Endothelial cell of umbilical vein (primary cell): ENCODE data around the gene HYAL1. TPM values are rescaled to one million over a fixed set of nuclear protein-coding genes. Genes with fewer than 3 reads are reported as not detected.

ENCODE experiments used
- BruUV-seq: library from RNA; stranded (reverse); fragments of 400-500 nt; replicated peaks from 2 replicates; lab custom pipeline; 2021; lab: Mats Ljungman, UMichigan
- CTCF ChIA-PET: fragments of 300-600, 350-600 bp; sonication (Branson Sonifier 250); formaldehyde crosslinking; loops from one replicate; lab custom pipeline; 2021; ENCODE audit warnings: antibody characterized with exemption, inconsistent platforms; lab: Charles Lee
- POLR2A ChIA-PET: fragments of 300-600, 350-600 bp; sonication (Branson Sonifier 250); formaldehyde crosslinking; loops from one replicate; lab custom pipeline; 2021; ENCODE audit warnings: antibody characterized with exemption, inconsistent platforms; lab: Charles Lee
- DNase-seq: peaks from one replicate; pipeline ENCODE4 v3.0.0-alpha.2; 2011; ENCODE audit warnings: low read depth, low spot score
- FAIRE-seq: peaks from 2 replicates; lab custom pipeline; 2011; peaks lifted over from hg19 to GRCh38; lab: Jason Lieb, UNC
- H2AFZ ChIP-seq: 2 replicates; pipeline ENCODE4 v1.6.0; 2012; ENCODE audit warnings: low read depth, low read length, control low read depth, inconsistent platforms
- H3K27ac ChIP-seq: 2 replicates; pipeline ENCODE4 v1.5.1; 2011; ENCODE audit warnings: low read depth, mild to moderate bottlenecking, control low read depth, low read length, moderate library complexity; ENCODE audit not compliant: insufficient read depth
- H3K27me3 ChIP-seq, 2 experiments: 2 replicates each; pipeline versions ENCODE4 v1.6.0 to v1.6.1; 2011; ENCODE audit warnings: low read length in 2 of 2, mixed read lengths in 1 of 2; ENCODE audit not compliant: control insufficient read depth in 2 of 2, insufficient read depth in 2 of 2
- H3K36me3 ChIP-seq, 2 experiments: 2 replicates in 1 of 2; 3 replicates in 1 of 2; pipeline ENCODE4 v1.5.1; 2011; ENCODE audit warnings: low read length in 2 of 2, mild to moderate bottlenecking in 1 of 2, moderate library complexity in 1 of 2; ENCODE audit not compliant: control insufficient read depth in 2 of 2, insufficient read depth in 2 of 2; ENCODE audit errors: extremely low read depth in 1 of 2
- H3K4me1 ChIP-seq: 3 replicates; pipeline ENCODE4 v1.5.1; 2011; ENCODE audit warnings: mild to moderate bottlenecking, low read length; ENCODE audit not compliant: control insufficient read depth, insufficient read depth; ENCODE audit errors: extremely low read depth
- H3K4me2 ChIP-seq: 2 replicates; pipeline ENCODE4 v1.6.1; 2011; ENCODE audit warnings: low read length, control low read depth, mixed read lengths; ENCODE audit not compliant: insufficient read depth
- H3K4me3 ChIP-seq, 3 experiments: fragments of 200-600 bp in 1 of 3; sonication (generic), shearing (Covaris generic) in 1 of 3; replicated peaks in 1 of 3; 2 replicates each; pipeline ENCODE4 v1.5.1; 2011 to 2016; ENCODE audit warnings: control low read depth in 3 of 3, low read length in 3 of 3, mild to moderate bottlenecking in 2 of 3, inconsistent platforms in 1 of 3, low read depth in 1 of 3, moderate library complexity in 1 of 3; ENCODE audit not compliant: insufficient read depth in 1 of 3
- H3K79me2 ChIP-seq: 2 replicates; pipeline ENCODE4 v1.6.0; 2012; ENCODE audit warnings: low read length, inconsistent platforms; ENCODE audit not compliant: control insufficient read depth, insufficient read depth
- H3K9ac ChIP-seq: replicated peaks from 2 replicates; pipeline ENCODE3; 2011; ENCODE audit warnings: low read length, control low read depth; ENCODE audit not compliant: insufficient read depth; ENCODE audit errors: extremely low read depth
- H3K9me1 ChIP-seq: replicated peaks from 3 replicates; pipeline ENCODE4 v1.6.0; 2011; ENCODE audit warnings: mild to moderate bottlenecking, low read length; ENCODE audit not compliant: control insufficient read depth, insufficient read depth; ENCODE audit errors: extremely low read depth
- H3K9me3 ChIP-seq: replicated peaks from 2 replicates; pipeline ENCODE4 v1.5.1; 2012; ENCODE audit warnings: low read length, inconsistent platforms; ENCODE audit not compliant: control insufficient read depth, insufficient read depth
- H4K20me1 ChIP-seq: replicated peaks from 2 replicates; pipeline ENCODE3; 2011; ENCODE audit warnings: mild to moderate bottlenecking, low read length; ENCODE audit not compliant: control insufficient read depth, insufficient read depth; ENCODE audit errors: extremely low read depth
- EZH2 ChIP-seq: IDR thresholded peaks from 2 replicates; pipeline ENCODE4 v1.6.1; 2012; ENCODE audit warnings: borderline replicate concordance, low read depth, mild to moderate bottlenecking, moderate library complexity, low read length, inconsistent platforms; ENCODE audit not compliant: severe bottlenecking
- FOS ChIP-seq: IDR thresholded peaks from 2 replicates; pipeline ENCODE4 v1.6.1; 2011; ENCODE audit warnings: mild to moderate bottlenecking, low read length, moderate library complexity, borderline replicate concordance; ENCODE audit not compliant: insufficient read depth
- GATA2 ChIP-seq: IDR thresholded peaks from 2 replicates; pipeline ENCODE4 v1.7.0; 2011; ENCODE audit warnings: low read depth, mild to moderate bottlenecking, moderate library complexity, mixed read lengths, low read length; ENCODE audit not compliant: insufficient read length, insufficient read depth
- JUN ChIP-seq: IDR thresholded peaks from 2 replicates; pipeline ENCODE4 v1.6.1; 2011; ENCODE audit warnings: borderline replicate concordance, low read depth; ENCODE audit not compliant: insufficient read length, insufficient read depth
- MYC ChIP-seq: IDR thresholded peaks from one replicate; pipeline ENCODE4 v1.6.1; 2011; ENCODE audit warnings: mild to moderate bottlenecking, low read depth, low read length
- POLR2A ChIP-seq: IDR thresholded peaks from 2 replicates; pipeline ENCODE4 v1.6.1; 2012; ENCODE audit warnings: low read depth, mild to moderate bottlenecking, control low read depth, low read length
- POLR2AphosphoS5 ChIP-seq: IDR thresholded peaks from 2 replicates; pipeline ENCODE4 v1.6.1; 2012; ENCODE audit warnings: low read depth, mild to moderate bottlenecking, control low read depth, low read length, moderate library complexity; ENCODE audit not compliant: insufficient read depth
- dilution Hi-C: fragments of 300-500 bp; cut with MboI; formaldehyde crosslinking; loops from one replicate; pipeline ENCODE4 v1.15.0; 2019; ENCODE audit warnings: low sequenced_read_pairs; ENCODE audit not compliant: extremely low pct_ligation_motif_present
- intact Hi-C: fragments of 100-400 bp; cut with micrococcal nuclease; formaldehyde crosslinking; loops from one replicate; pipeline ENCODE4 v1.10.0; 2022
- polyA plus RNA-seq, 4 experiments: library from polyadenylated mRNA; depleted of rRNA in 3 of 4; stranded (reverse) in 3 of 4; unstranded in 1 of 4; fragments of >200 nt; gene quantifications; 2 replicates each; pipeline versions ENCODE4 v1.2.1 to v1.2.3, GENCODE V29; 2011 to 2012; ENCODE audit warnings: missing spikeins in 1 of 4
- total RNA-seq: library from RNA; stranded (reverse); gene quantifications from 2 replicates; pipeline ENCODE4 v1.2.3, GENCODE V29; 2021
- TF ChIP-seq, protein P1 (sequence below), 2 donors: IDR thresholded peaks; 1 replicate in 1 of 2; 2 replicates in 1 of 2; pipeline ENCODE4 v1.5.1; 2011; ENCODE audit warnings: low read length in 2 of 2, mild to moderate bottlenecking in 2 of 2, moderate library complexity in 2 of 2, control low read depth in 1 of 2, inconsistent platforms in 1 of 2, low read depth in 1 of 2; ENCODE audit not compliant: insufficient read depth in 1 of 2; ENCODE audit errors: extremely low read depth in 1 of 2
- TF ChIP-seq, protein P2 (sequence below): IDR thresholded peaks from 2 replicates; pipeline ENCODE4 v1.6.1; 2011; ENCODE audit not compliant: insufficient read depth, insufficient read length

The HYAL1 gene
- total and polyA plus RNA-seq, 2 donors (not counting 3 experiments of a cell fraction or from before 2014, with no cell fraction given), result 2.2 to 3.3 TPM

DNA sequence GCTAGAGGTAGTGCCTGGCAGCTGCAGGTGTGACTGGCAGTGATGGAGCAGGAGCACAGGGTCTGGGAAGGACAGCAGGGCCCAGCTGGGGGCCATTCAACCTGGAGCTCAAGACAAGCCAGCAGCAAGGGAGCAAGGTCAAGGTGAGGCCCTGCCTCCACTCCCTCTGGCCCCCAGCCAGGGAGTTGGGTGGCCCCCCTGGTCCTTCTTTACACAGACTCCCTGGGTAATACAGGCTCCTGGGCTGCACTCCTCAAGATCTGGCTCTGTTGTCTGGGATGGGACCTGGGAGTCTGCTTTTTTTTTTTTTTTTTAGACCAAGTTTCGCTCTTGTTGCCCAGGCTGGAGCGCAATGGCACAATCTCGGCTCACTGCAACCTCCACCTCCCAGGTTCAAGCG is 52.9 kb downstream of the HYAL1 start:
- Histone ChIP-seq H3K9me1 (no peaks in the 10 kb centered on the region), H3K9me3 (no peaks in the 10 kb centered on the region), H3K27me3 (no peaks in the 10 kb centered on the region), H3K4me1 (peaks cover 88% of the 10 kb centered on the region), H3K27ac (no peak overlapping the region), H3K79me2 (peaks cover 85% of the 10 kb centered on the region), H3K36me3 (peaks cover 6 to 45% of the 10 kb centered on the region in 2 experiments), H3K9ac (no peak overlapping the region), H3K4me3 (no peak overlapping the region), H2AFZ (no peak overlapping the region), H4K20me1 (no peaks in the 10 kb centered on the region), H3K4me2 (no peak overlapping the region)
- TF ChIP-seq, protein P1, sequence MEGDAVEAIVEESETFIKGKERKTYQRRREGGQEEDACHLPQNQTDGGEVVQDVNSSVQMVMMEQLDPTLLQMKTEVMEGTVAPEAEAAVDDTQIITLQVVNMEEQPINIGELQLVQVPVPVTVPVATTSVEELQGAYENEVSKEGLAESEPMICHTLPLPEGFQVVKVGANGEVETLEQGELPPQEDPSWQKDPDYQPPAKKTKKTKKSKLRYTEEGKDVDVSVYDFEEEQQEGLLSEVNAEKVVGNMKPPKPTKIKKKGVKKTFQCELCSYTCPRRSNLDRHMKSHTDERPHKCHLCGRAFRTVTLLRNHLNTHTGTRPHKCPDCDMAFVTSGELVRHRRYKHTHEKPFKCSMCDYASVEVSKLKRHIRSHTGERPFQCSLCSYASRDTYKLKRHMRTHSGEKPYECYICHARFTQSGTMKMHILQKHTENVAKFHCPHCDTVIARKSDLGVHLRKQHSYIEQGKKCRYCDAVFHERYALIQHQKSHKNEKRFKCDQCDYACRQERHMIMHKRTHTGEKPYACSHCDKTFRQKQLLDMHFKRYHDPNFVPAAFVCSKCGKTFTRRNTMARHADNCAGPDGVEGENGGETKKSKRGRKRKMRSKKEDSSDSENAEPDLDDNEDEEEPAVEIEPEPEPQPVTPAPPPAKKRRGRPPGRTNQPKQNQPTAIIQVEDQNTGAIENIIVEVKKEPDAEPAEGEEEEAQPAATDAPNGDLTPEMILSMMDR (IDR thresholded peaks at IDR 0.05; ENCODE audit: extremely low read depth in 1 of 2, insufficient read depth in 1 of 2, low read depth in 1 of 2, low read length in 2 of 2), result no peak
- TF ChIP-seq EZH2 (no peak), POLR2A (no peak), JUN (no peak), GATA2 (no peak), POLR2AphosphoS5 (no peak), MYC (no peak), FOS (no peak)
- TF ChIP-seq, protein P2, sequence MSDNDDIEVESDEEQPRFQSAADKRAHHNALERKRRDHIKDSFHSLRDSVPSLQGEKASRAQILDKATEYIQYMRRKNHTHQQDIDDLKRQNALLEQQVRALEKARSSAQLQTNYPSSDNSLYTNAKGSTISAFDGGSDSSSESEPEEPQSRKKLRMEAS, result no peak
- intact Hi-C loops, result no loop called here
- DNase-seq, result no peak
- no peak for FAIRE-seq
- CTCF ChIA-PET, result interaction anchor here (0.7 to 3.0 kb wide), 5 partner anchors 9 to 71 kb away, joined by 3 to 17 read pairs (median 3); partner anchors contain the start of gene GNAI2
- dilution Hi-C loops, result no loop called here
- POLR2A ChIA-PET, result interaction anchor here (0.9 to 1.3 kb wide), 2 partner anchors 7 to 15 kb away, joined by 3 to 4 read pairs; no protein-coding TSS in a partner anchor
- BruUV-seq, result no TSS peak

Other genes starting within 250 kb of the HYAL1 start
- gene RBM5, start 214.7 kb downstream of the HYAL1 start, total RNA-seq, result 188 and 190 TPM in 2 replicates
- 218 and 281 TPM in 2 replicates for gene RBM5, start 214.7 kb downstream of the HYAL1 start, polyA plus RNA-seq
- gene SEMA3F, start 148.2 kb downstream of the HYAL1 start, total RNA-seq, result 99.1 and 143 TPM in 2 replicates
- gene SEMA3F, start 148.2 kb downstream of the HYAL1 start, polyA plus RNA-seq, result 64.8 and 65.8 TPM in 2 replicates
- gene GNAT1, start 112.0 kb downstream of the HYAL1 start, total RNA-seq, result 0.77 and 0.78 TPM in 2 replicates
- gene GNAT1, start 112.0 kb downstream of the HYAL1 start, polyA plus RNA-seq, result 0.05 TPM in 1 of 2 replicates, not detected in the other
- 0.60 and 0.65 TPM in 2 replicates for gene SLC38A3, start 98.3 kb downstream of the HYAL1 start, total RNA-seq
- 0.94 and 1.1 TPM in 2 replicates for gene SLC38A3, start 98.3 kb downstream of the HYAL1 start, polyA plus RNA-seq
- gene GNAI2, start 67.4 kb downstream of the HYAL1 start, total RNA-seq, result 767 and 773 TPM in 2 replicates
- 1,875 and 2,290 TPM in 2 replicates for gene GNAI2, start 67.4 kb downstream of the HYAL1 start, polyA plus RNA-seq
- gene SEMA3B, start 34.4 kb downstream of the HYAL1 start, total RNA-seq, result 0.97 and 1.5 TPM in 2 replicates
- 1.2 and 1.4 TPM in 2 replicates for gene SEMA3B, start 34.4 kb downstream of the HYAL1 start, polyA plus RNA-seq
- gene LSMEM2, start 24.5 kb downstream of the HYAL1 start, total RNA-seq, result not detected in 2 replicates
- not detected in 2 replicates for gene LSMEM2, start 24.5 kb downstream of the HYAL1 start, polyA plus RNA-seq
- 109 and 111 TPM in 2 replicates for gene IFRD2, start 11.1 kb downstream of the HYAL1 start, total RNA-seq
- 99.4 and 101 TPM in 2 replicates for gene IFRD2, start 11.1 kb downstream of the HYAL1 start, polyA plus RNA-seq
- 3.8 and 4.8 TPM in 2 replicates for gene HYAL3, start 4.2 kb downstream of the HYAL1 start, total RNA-seq
- 11.5 and 12.8 TPM in 2 replicates for gene HYAL3, start 4.2 kb downstream of the HYAL1 start, polyA plus RNA-seq
- 9.0 and 9.7 TPM in 2 replicates for gene NAA80, start 4.2 kb downstream of the HYAL1 start, total RNA-seq
- 13.1 and 17.7 TPM in 2 replicates for gene NAA80, start 4.2 kb downstream of the HYAL1 start, polyA plus RNA-seq
- gene HYAL2, start 19.2 kb upstream of the HYAL1 start, total RNA-seq, result 266 and 279 TPM in 2 replicates
- gene HYAL2, start 19.2 kb upstream of the HYAL1 start, polyA plus RNA-seq, result 970 and 1,145 TPM in 2 replicates
- 30.0 and 31.0 TPM in 2 replicates for gene TUSC2, start 24.6 kb upstream of the HYAL1 start, total RNA-seq
- 84.8 and 89.0 TPM in 2 replicates for gene TUSC2, start 24.6 kb upstream of the HYAL1 start, polyA plus RNA-seq
- 27.0 and 31.9 TPM in 2 replicates for gene RASSF1, start 37.3 kb upstream of the HYAL1 start, total RNA-seq
- gene RASSF1, start 37.3 kb upstream of the HYAL1 start, polyA plus RNA-seq, result 52.2 and 59.7 TPM in 2 replicates
- 0.38 and 0.51 TPM in 2 replicates for gene ZMYND10, start 42.2 kb upstream of the HYAL1 start, total RNA-seq
- gene ZMYND10, start 42.2 kb upstream of the HYAL1 start, polyA plus RNA-seq, result 0.25 and 0.33 TPM in 2 replicates
- 13.4 and 14.5 TPM in 2 replicates for gene NPRL2, start 47.2 kb upstream of the HYAL1 start, total RNA-seq
- gene NPRL2, start 47.2 kb upstream of the HYAL1 start, polyA plus RNA-seq, result 30.6 and 33.5 TPM in 2 replicates
- gene CYB561D2, start 47.3 kb upstream of the HYAL1 start, total RNA-seq, result 13.6 and 16.3 TPM in 2 replicates
- 46.0 and 55.8 TPM in 2 replicates for gene CYB561D2, start 47.3 kb upstream of the HYAL1 start, polyA plus RNA-seq
- 43.2 and 44.7 TPM in 2 replicates for gene TMEM115, start 55.9 kb upstream of the HYAL1 start, total RNA-seq
- 65.5 and 90.1 TPM in 2 replicates for gene TMEM115, start 55.9 kb upstream of the HYAL1 start, polyA plus RNA-seq
- gene CACNA2D2, start 200.1 kb upstream of the HYAL1 start, total RNA-seq, result not detected in 2 replicates
- 0.15 and 0.21 TPM in 2 replicates for gene CACNA2D2, start 200.1 kb upstream of the HYAL1 start, polyA plus RNA-seq